DOHH2 (cell line): ENCODE measurements around the gene POLD3.

Experiments used
- H3F3A ChIP-seq: fragments of 200-600 bp; sonication (generic), shearing (Covaris generic); 2 replicates; pipeline ENCODE4 v1.6.0; 2016; ENCODE audit warnings: antibody characterized with exemption, mild to moderate bottlenecking; ENCODE audit not compliant: control insufficient read depth, insufficient read depth
- H3K27ac ChIP-seq: fragments of 200-600 bp; sonication (generic); 2 replicates; pipeline ENCODE4 v1.5.1; 2014; ENCODE audit warnings: low read depth, mild to moderate bottlenecking, low read length, moderate library complexity
- H3K27me3 ChIP-seq: fragments of 200-600 bp; sonication (generic); 2 replicates; pipeline ENCODE4 v1.6.1; 2014; ENCODE audit warnings: mild to moderate bottlenecking, low read length, mixed read lengths; ENCODE audit not compliant: control insufficient read depth
- H3K36me3 ChIP-seq: fragments of 200-600 bp; sonication (generic); 2 replicates; pipeline ENCODE4 v1.6.1; 2014; ENCODE audit warnings: mild to moderate bottlenecking, low read length, moderate library complexity, mixed read lengths; ENCODE audit not compliant: control insufficient read depth
- H3K4me1 ChIP-seq: fragments of 200-600 bp; sonication (generic); 2 replicates; pipeline ENCODE4 v1.6.1; 2014; ENCODE audit warnings: mild to moderate bottlenecking, low read length, mixed read lengths; ENCODE audit not compliant: control insufficient read depth
- H3K4me2 ChIP-seq: fragments of 200-600 bp; sonication (generic); 2 replicates; pipeline ENCODE4 v1.6.0; 2014; ENCODE audit warnings: mild to moderate bottlenecking, low read length, moderate library complexity
- H3K4me3 ChIP-seq: fragments of 200-600 bp; sonication (generic); 2 replicates; pipeline ENCODE4 v1.5.1; 2014; ENCODE audit warnings: mild to moderate bottlenecking, low read length, mixed read lengths
- H3K79me2 ChIP-seq: fragments of 200-600 bp; sonication (generic); 2 replicates; pipeline ENCODE4 v1.6.1; 2014; ENCODE audit warnings: mild to moderate bottlenecking, low read length, mixed read lengths; ENCODE audit not compliant: control insufficient read depth
- H3K9me2 ChIP-seq: fragments of 200-600 bp; sonication (generic); replicated peaks from 2 replicates; pipeline ENCODE4 v1.6.1; 2014; ENCODE audit warnings: mild to moderate bottlenecking, low read length, mixed read lengths; ENCODE audit not compliant: control insufficient read depth
- H3K9me3 ChIP-seq: fragments of 200-600 bp; sonication (generic); 2 replicates; pipeline ENCODE4 v1.6.1; 2014; ENCODE audit warnings: antibody characterized with exemption, low read length, mixed read lengths; ENCODE audit not compliant: control insufficient read depth, insufficient read depth
- H4K20me1 ChIP-seq: fragments of 200-600 bp; sonication (generic); 2 replicates; pipeline ENCODE4 v1.6.0; 2014; ENCODE audit warnings: low read depth, mild to moderate bottlenecking, antibody characterized with exemption, low read length, moderate library complexity; ENCODE audit not compliant: control insufficient read depth, insufficient read depth
- EZH2phosphoT487 ChIP-seq: fragments of 200-600 bp; sonication (generic); IDR thresholded peaks from 2 replicates; pipeline ENCODE4 v1.6.1; 2017; ENCODE audit warnings: borderline replicate concordance, mild to moderate bottlenecking, antibody characterized with exemption, low read length, moderate library complexity, mixed read lengths
- TF ChIP-seq, protein P1 (sequence below): fragments of 200-600 bp; sonication (generic); IDR thresholded peaks from one replicate; pipeline ENCODE4 v1.5.1; 2014; ENCODE audit warnings: antibody characterized with exemption, mild to moderate bottlenecking, low read depth, low read length; ENCODE audit not compliant: poor library complexity, severe bottlenecking

POLD3 gene

DNA sequence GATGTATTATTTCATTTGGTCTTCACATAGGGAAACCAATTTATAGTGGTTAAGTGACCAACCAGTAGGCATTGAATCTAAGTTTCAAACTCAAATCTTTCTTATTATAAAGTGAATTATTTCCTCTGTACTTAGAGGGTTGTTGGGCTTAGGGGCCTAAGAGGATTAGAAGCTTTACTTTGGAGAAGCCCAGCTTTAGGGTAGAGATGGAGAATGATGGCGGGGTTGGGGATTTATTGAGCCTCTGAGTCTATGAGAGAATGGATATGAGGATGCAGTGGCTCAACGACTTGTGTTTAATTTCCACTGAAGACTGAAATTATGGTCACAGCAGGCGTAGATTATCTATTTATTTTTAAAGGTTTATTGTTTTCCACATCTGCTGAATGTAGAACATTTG, 83.4 kb downstream of the POLD3 start:
- Histone ChIP-seq H3K27ac (no peak overlapping the region), H3K9me3 (no peaks in the 10 kb centered on the region), H3K79me2 (no peaks in the 10 kb centered on the region)

DNA sequence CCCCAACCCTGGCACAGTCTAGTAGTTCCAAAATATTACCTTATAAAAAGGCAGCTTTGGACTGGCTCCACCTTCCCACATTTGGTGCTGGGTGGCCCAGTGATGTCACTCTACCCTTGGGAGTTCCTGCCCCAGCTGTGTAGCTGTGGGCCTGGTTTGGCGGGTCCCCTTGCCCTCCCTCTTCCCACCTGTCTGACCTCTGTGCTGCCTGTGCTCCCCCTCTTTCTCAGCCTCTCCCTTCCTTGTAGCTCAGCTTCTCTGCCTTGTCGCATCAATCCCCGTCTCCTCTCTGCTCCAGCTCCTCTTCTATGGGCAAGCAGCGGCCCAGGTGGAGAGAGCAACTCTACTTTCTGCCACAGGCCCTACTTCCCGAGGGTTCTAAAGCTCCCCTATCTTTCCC, 84.2 kb downstream of the POLD3 start:
- Histone ChIP-seq H3K79me2 (no peaks in the 10 kb centered on the region), H3K27me3 (no peaks in the 10 kb centered on the region), H3K4me1 (no peaks in the 10 kb centered on the region), H3F3A (no peaks in the 10 kb centered on the region), H4K20me1 (no peaks in the 10 kb centered on the region; the same call in 1 of the 2 replicates), H3K9me2 (no peaks in the 10 kb centered on the region), H3K27ac (no peak overlapping the region), H3K4me3 (no peak overlapping the region), H3K36me3 (no peaks in the 10 kb centered on the region), H3K9me3 (no peaks in the 10 kb centered on the region), H3K4me2 (no peak overlapping the region)
- TF ChIP-seq, protein P1, sequence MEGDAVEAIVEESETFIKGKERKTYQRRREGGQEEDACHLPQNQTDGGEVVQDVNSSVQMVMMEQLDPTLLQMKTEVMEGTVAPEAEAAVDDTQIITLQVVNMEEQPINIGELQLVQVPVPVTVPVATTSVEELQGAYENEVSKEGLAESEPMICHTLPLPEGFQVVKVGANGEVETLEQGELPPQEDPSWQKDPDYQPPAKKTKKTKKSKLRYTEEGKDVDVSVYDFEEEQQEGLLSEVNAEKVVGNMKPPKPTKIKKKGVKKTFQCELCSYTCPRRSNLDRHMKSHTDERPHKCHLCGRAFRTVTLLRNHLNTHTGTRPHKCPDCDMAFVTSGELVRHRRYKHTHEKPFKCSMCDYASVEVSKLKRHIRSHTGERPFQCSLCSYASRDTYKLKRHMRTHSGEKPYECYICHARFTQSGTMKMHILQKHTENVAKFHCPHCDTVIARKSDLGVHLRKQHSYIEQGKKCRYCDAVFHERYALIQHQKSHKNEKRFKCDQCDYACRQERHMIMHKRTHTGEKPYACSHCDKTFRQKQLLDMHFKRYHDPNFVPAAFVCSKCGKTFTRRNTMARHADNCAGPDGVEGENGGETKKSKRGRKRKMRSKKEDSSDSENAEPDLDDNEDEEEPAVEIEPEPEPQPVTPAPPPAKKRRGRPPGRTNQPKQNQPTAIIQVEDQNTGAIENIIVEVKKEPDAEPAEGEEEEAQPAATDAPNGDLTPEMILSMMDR = no peak
- TF ChIP-seq EZH2phosphoT487 = no peak

More for the DNA sequence above, 83.4 kb downstream of the POLD3 start:
- no peaks in the 10 kb centered on the region for H3K4me1 ChIP-seq
- no peaks in the 10 kb centered on the region for H3K27me3 ChIP-seq
- TF ChIP-seq, protein P1 = no peak
- no peak for TF ChIP-seq EZH2phosphoT487
- H4K20me1 ChIP-seq = no peaks in the 10 kb centered on the region; the same call in 1 of the 2 replicates
- no peaks in the 10 kb centered on the region for H3K9me2 ChIP-seq
- no peaks in the 10 kb centered on the region for H3F3A ChIP-seq
- no peak overlapping the region for H3K4me3 ChIP-seq
- no peaks in the 10 kb centered on the region for H3K36me3 ChIP-seq
- H3K4me2 ChIP-seq = no peak overlapping the region

DNA sequence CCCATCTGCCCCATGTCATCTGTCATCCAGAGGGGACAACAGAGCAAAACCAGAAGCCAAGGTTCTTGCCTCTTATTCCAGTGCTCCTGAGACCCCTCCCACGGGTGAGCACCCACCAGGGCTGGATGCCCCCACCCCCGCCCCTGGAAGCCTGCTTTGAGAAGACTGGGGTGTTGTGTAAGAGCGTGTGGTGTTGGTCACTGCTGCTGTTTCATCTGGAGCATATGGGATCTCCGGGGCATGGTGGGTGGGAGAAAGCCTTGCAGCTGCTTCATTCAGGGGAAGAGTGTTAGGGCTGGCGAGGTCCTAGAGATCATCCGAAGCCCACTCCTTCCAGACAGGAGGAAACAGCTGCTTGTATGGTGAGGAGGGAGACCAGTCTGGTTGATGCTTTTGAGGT, 84.7 kb downstream of the POLD3 start:
- Histone ChIP-seq H3K9me3 (no peaks in the 10 kb centered on the region), H3K79me2 (no peaks in the 10 kb centered on the region), H3K4me1 (no peaks in the 10 kb centered on the region), H3K4me2 (no peak overlapping the region), H3K27ac (no peak overlapping the region), H3K36me3 (no peaks in the 10 kb centered on the region), H3K4me3 (no peak overlapping the region), H3K27me3 (no peaks in the 10 kb centered on the region), H3F3A (no peaks in the 10 kb centered on the region), H4K20me1 (no peaks in the 10 kb centered on the region; the same call in 1 of the 2 replicates), H3K9me2 (no peaks in the 10 kb centered on the region)
- TF ChIP-seq EZH2phosphoT487 = no peak
- TF ChIP-seq, protein P1 = no peak

DNA sequence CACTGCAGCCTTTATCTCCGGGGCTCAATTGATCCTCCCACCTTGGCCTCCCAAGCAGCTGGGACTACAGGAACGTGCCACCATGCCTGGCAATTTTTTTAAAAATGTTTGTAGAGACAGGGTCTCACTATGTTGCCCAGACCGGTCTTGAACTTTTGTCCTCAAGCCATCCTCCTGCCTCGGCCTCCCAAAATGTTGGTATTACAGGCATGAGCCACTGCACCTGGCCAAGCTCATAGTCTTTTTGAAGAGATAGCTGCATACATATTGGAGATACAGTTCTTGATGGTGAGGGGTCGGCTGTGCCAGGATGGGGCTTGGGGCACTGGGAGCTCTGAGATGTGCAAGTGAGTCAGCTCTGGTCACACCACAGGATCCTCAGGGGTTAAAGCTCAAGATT, 85.7 kb downstream of the POLD3 start:
- TF ChIP-seq, protein P1 = no peak
- H3K4me3 ChIP-seq = no peak overlapping the region
- no peaks in the 10 kb centered on the region; the same call in 1 of the 2 replicates for H4K20me1 ChIP-seq
- no peak overlapping the region for H3K27ac ChIP-seq
- H3K4me2 ChIP-seq = no peak overlapping the region
- H3K9me2 ChIP-seq = no peaks in the 10 kb centered on the region
- no peaks in the 10 kb centered on the region for H3K79me2 ChIP-seq
- H3K4me1 ChIP-seq = no peaks in the 10 kb centered on the region
- H3K36me3 ChIP-seq = no peaks in the 10 kb centered on the region
- no peaks in the 10 kb centered on the region for H3K9me3 ChIP-seq
- no peaks in the 10 kb centered on the region for H3K27me3 ChIP-seq
- H3F3A ChIP-seq = no peaks in the 10 kb centered on the region
